ENCODE data around the gene GARIN6.

GRCh38 chr12:99648183-99648582, 630 bp downstream of the GARIN6 start:
- TF ChIP-seq CTCF (IDR thresholded peaks at IDR 0.05 in 2 of 3, conservative IDR thresholded peaks at IDR 0.05 in 1 of 3; ENCODE audit: borderline replicate concordance in 1 of 3, insufficient read depth in 1 of 3, low read depth in 2 of 3, low read length in 2 of 3) (no peak), POLR2AphosphoS5 (IDR thresholded peaks at IDR 0.05; ENCODE audit: low read depth, low read length) (no peak), REST (IDR thresholded peaks at IDR 0.05; ENCODE audit: low read depth) (no peak), MAX (IDR thresholded peaks at IDR 0.05) (no peak), POLR2A (IDR thresholded peaks at IDR 0.05; ENCODE audit: borderline replicate concordance, extremely low read depth, insufficient read depth, insufficient read length) (no peak), EZH2 (IDR thresholded peaks at IDR 0.05) (no peak), ATF3 (IDR thresholded peaks at IDR 0.05) (no peak), ZNF274 (IDR thresholded peaks at IDR 0.05; ENCODE audit: low read depth, low read length) (no peak), SP1 (IDR thresholded peaks at IDR 0.05; ENCODE audit: low read depth) (no peak), EZH2phosphoT487 (IDR thresholded peaks at IDR 0.05; ENCODE audit: borderline replicate concordance) (no peak)

Measured in HCT116 (cell line).